ENCODE data around the gene MFRP. TPM values are rescaled to one million over a fixed set of nuclear protein-coding genes. Genes with fewer than 3 reads are reported as not detected.
A peak's percentile ranks its signal among the peaks of the same experiment; 100 is the strongest.

The MFRP gene
- total and polyA plus RNA-seq, 9 of the 15 experiments (the other 6 are each of a cell fraction or from before 2014, with no cell fraction given) = not detected

- no peak for TF ChIP-seq ZBTB2 (IDR thresholded peaks at IDR 0.05)
- TF ChIP-seq ETS2 (tag; IDR thresholded peaks at IDR 0.05; ENCODE audit: borderline replicate concordance, poor library complexity, severe bottlenecking) = no peak
- peak; percentile 50; the same call in 1 of the 2 replicates for TF ChIP-seq SMAD4 (CRISPR knock-in tag; conservative IDR thresholded peaks at IDR 0.05)
- TF ChIP-seq BCOR (IDR thresholded peaks at IDR 0.05) = no peak
- 0 out of 2 replicates have a peak, but pooled peaks have one; percentile 76 for TF ChIP-seq ZBTB43 (CRISPR knock-in tag; IDR thresholded peaks at IDR 0.05)
- TF ChIP-seq THRA (IDR thresholded peaks at IDR 0.05) = no peak
- TF ChIP-seq TSHZ1 (CRISPR knock-in tag; IDR thresholded peaks at IDR 0.05) = no peak
- peak; percentile 78 for TF ChIP-seq POLR2A (conservative IDR thresholded peaks at IDR 0.05)
- TF ChIP-seq POLR2AphosphoS5 (IDR thresholded peaks at IDR 0.05; ENCODE audit: control insufficient read depth, insufficient read depth, low read depth, low read length) = peak; percentile 68
- TF ChIP-seq ETV6 (IDR thresholded peaks at IDR 0.05; ENCODE audit: borderline replicate concordance in 1 of 2, low read depth in 2 of 2, low read length in 1 of 2) = no peak
- TF ChIP-seq ETV6 (CRISPR knock-in tag; IDR thresholded peaks at IDR 0.05; ENCODE audit: borderline replicate concordance) = 0 out of 2 replicates have a peak, but pooled peaks have one; percentile 9
- no peak for TF ChIP-seq DPF2 (IDR thresholded peaks at IDR 0.05)
- no peak for TF ChIP-seq ZFP1 (CRISPR knock-in tag; IDR thresholded peaks at IDR 0.05)
- no peak for TF ChIP-seq PTRF (tag; IDR thresholded peaks at IDR 0.05)
- no peak for TF ChIP-seq RBM17 (IDR thresholded peaks at IDR 0.05; ENCODE audit: borderline replicate concordance, low read depth, low read length)
- TF ChIP-seq ILK (tag; IDR thresholded peaks at IDR 0.05; ENCODE audit: borderline replicate concordance, low read depth) = no peak
- TF ChIP-seq SMARCB1 (IDR thresholded peaks at IDR 0.05; ENCODE audit: insufficient read length, low read depth) = no peak
- no peak for TF ChIP-seq ZNF274 (IDR thresholded peaks at IDR 0.05; ENCODE audit: borderline replicate concordance, low read depth, low read length)
- no peak for TF ChIP-seq ZNF316 (IDR thresholded peaks at IDR 0.05)
Measured at GRCh38 chr11:119316729-119317591, 29.5 kb downstream of the MFRP start, which contains the start of gene MCAM (continued).

Measured in K562 (cell line).